K562 (cell line): ENCODE measurements around the gene TFAP2A. TPM values are rescaled to one million over a fixed set of nuclear protein-coding genes. Genes with fewer than 3 reads are reported as not detected.
A peak's percentile ranks its signal among the peaks of the same experiment; 100 is the strongest.

Source experiments
- ATAC-seq: fragments of 200-7000 bp; cut with Tn5 transposase; 3 replicates; pipeline ENCODE4 v1.9.1; 2020; ENCODE audit warnings: moderate library complexity
- BruUV-seq: library from RNA; stranded (reverse); fragments of 400-500 nt; replicated peaks from 2 replicates; lab custom pipeline; 2021; lab: Mats Ljungman, UMichigan
- CTCF ChIA-PET: fragments of 300-600 bp; formaldehyde crosslinking; extraction: SDS; loops from one replicate; lab custom pipeline; 2021; ENCODE audit warnings: low intra/inter-chr PET ratio; lab: Yijun Ruan, JAX
- POLR2A ChIA-PET: fragments of 300-600, 350-650 bp; sonication (Branson Sonifier 250); formaldehyde crosslinking; extraction: SDS; loops from one replicate; lab custom pipeline; 2021; ENCODE audit warnings: antibody characterized with exemption, inconsistent platforms; lab: Yijun Ruan, JAX
- DNase-seq, 4 experiments: peaks; one replicate each; pipeline versions ENCODE4 v3.0.0 to v3.0.0-alpha.2; 2011 to 2018; ENCODE audit warnings: low spot score in 3 of 4, mixed read lengths in 3 of 4; ENCODE audit errors: extremely low read depth in 1 of 4
- FAIRE-seq: peaks from 2 replicates; lab custom pipeline; 2011; peaks lifted over from hg19 to GRCh38; lab: Jason Lieb, UNC
- H2AFZ ChIP-seq: 2 replicates; pipeline ENCODE4 v1.6.0; 2011; ENCODE audit warnings: low read depth, low read length, control low read depth, inconsistent platforms
- H3K27ac ChIP-seq: fragments of 200-600 bp; 3 replicates; pipeline ENCODE4 v1.8.0; 2011; ENCODE audit warnings: low read depth, mild to moderate bottlenecking, control low read depth, inconsistent platforms, low read length, moderate library complexity, mixed read lengths; ENCODE audit errors: extremely low read depth
- H3K27me3 ChIP-seq, 2 experiments: fragments of 300-600 bp in 1 of 2; 2 replicates in 1 of 2; 3 replicates in 1 of 2; pipeline versions ENCODE4 v1.6.0 to v1.8.0; 2011; ENCODE audit warnings: inconsistent platforms in 2 of 2, low read length in 2 of 2, mild to moderate bottlenecking in 1 of 2, mixed read lengths in 1 of 2, moderate library complexity in 1 of 2; ENCODE audit not compliant: control insufficient read depth in 2 of 2, insufficient read depth in 2 of 2
- H3K36me3 ChIP-seq: fragments of 300-600 bp; 3 replicates; pipeline ENCODE4 v1.8.0; 2011; ENCODE audit warnings: mild to moderate bottlenecking, low read length, inconsistent platforms; ENCODE audit not compliant: control insufficient read depth, insufficient read depth
- H3K4me1 ChIP-seq, 2 experiments: fragments of 200-600 bp in 1 of 2; replicated peaks in 1 of 2; 2 replicates in 1 of 2; 3 replicates in 1 of 2; pipeline versions ENCODE4 v1.5.1 to v1.8.0; 2011; ENCODE audit warnings: inconsistent platforms in 2 of 2, low read length in 2 of 2, mild to moderate bottlenecking in 1 of 2, mixed read lengths in 1 of 2, moderate library complexity in 1 of 2; ENCODE audit not compliant: control insufficient read depth in 2 of 2, insufficient read depth in 2 of 2
- H3K4me2 ChIP-seq: 2 replicates; pipeline ENCODE4 v1.6.1; 2011; ENCODE audit warnings: low read length, control low read depth, inconsistent platforms, mixed read lengths; ENCODE audit not compliant: insufficient read depth
- H3K4me3 ChIP-seq: fragments of 200-600 bp; sonication (generic), shearing (Covaris generic); 2 replicates; pipeline ENCODE4 v1.5.1; 2016; ENCODE audit warnings: control low read depth, inconsistent platforms
- H3K79me2 ChIP-seq: fragments of 200-600 bp; 3 replicates; pipeline ENCODE4 v1.8.0; 2011; ENCODE audit warnings: low read length, inconsistent platforms; ENCODE audit not compliant: control insufficient read depth, insufficient read depth
- H3K9ac ChIP-seq, 2 experiments: 2 replicates each; pipeline versions ENCODE4 v1.6.0 to v1.6.1; 2011; ENCODE audit warnings: low read depth in 2 of 2, low read length in 2 of 2, control low read depth in 1 of 2, inconsistent platforms in 1 of 2, mild to moderate bottlenecking in 1 of 2, mixed read lengths in 1 of 2; ENCODE audit not compliant: insufficient read depth in 1 of 2
- H3K9me1 ChIP-seq: one replicate; pipeline ENCODE4 v1.6.0; 2011; ENCODE audit warnings: inconsistent platforms, mild to moderate bottlenecking, low read length, moderate library complexity; ENCODE audit not compliant: control insufficient read depth, insufficient read depth
- H3K9me3 ChIP-seq: replicated peaks from 2 replicates; pipeline ENCODE4 v1.5.1; 2011; ENCODE audit warnings: low read depth, low read length, inconsistent platforms; ENCODE audit not compliant: control insufficient read depth, insufficient read depth
- H4K20me1 ChIP-seq: replicated peaks from 2 replicates; pipeline ENCODE4 v1.6.1; 2011; ENCODE audit warnings: low read length, inconsistent platforms, mixed read lengths; ENCODE audit not compliant: control insufficient read depth, insufficient read depth
- CBX2 ChIP-seq: fragments of 200-600 bp; sonication (generic); IDR thresholded peaks from one replicate; pipeline ENCODE4 v1.6.1; 2012; ENCODE audit warnings: mild to moderate bottlenecking, low read length, inconsistent platforms; ENCODE audit not compliant: insufficient read depth, poor library complexity, severe bottlenecking
- CREM ChIP-seq: IDR thresholded peaks from 2 replicates; pipeline ENCODE4 v1.6.1; 2014; ENCODE audit warnings: antibody characterized with exemption, low read depth
- E2F6 ChIP-seq, 2 experiments: IDR thresholded peaks; 2 replicates each; pipeline ENCODE4 v1.6.1; 2011; ENCODE audit warnings: borderline replicate concordance in 1 of 2, control low read depth in 1 of 2, low read depth in 1 of 2, low read length in 1 of 2, mild to moderate bottlenecking in 1 of 2, mixed read lengths in 1 of 2, moderate library complexity in 1 of 2; ENCODE audit not compliant: insufficient read depth in 1 of 2, insufficient read length in 1 of 2, poor library complexity in 1 of 2, severe bottlenecking in 1 of 2; ENCODE audit errors: extremely low read depth in 1 of 2
- E4F1 ChIP-seq: fragments of 250-450 bp; sonication (Bioruptor Pico); IDR thresholded peaks from 2 replicates; pipeline ENCODE4 v1.5.0; 2021; ENCODE audit warnings: mild to moderate bottlenecking, borderline replicate concordance
- EHMT2 ChIP-seq: fragments of 450-650 bp; IDR thresholded peaks from 2 replicates; pipeline ENCODE4 v1.6.1; 2018; ENCODE audit warnings: antibody characterized with exemption
- HDAC1 ChIP-seq, 2 experiments: fragments of 450-650 bp; IDR thresholded peaks; 2 replicates each; pipeline ENCODE4 v1.6.1; 2016 to 2017; ENCODE audit warnings: inconsistent platforms in 1 of 2, mild to moderate bottlenecking in 1 of 2, moderate library complexity in 1 of 2
- MLX ChIP-seq, 2 experiments: fragments of 450-650 bp in 1 of 2; sonication (generic) in 1 of 2; formaldehyde crosslinking; conservative IDR thresholded peaks; 2 replicates each; pipeline versions ENCODE4 v1.4.0 to v1.8.1; 2020 to 2022; ENCODE audit warnings: mild to moderate bottlenecking in 1 of 2, missing genetic modification reagents in 1 of 2
- NELFE ChIP-seq: IDR thresholded peaks from 2 replicates; pipeline ENCODE4 v1.6.1; 2011; ENCODE audit warnings: mild to moderate bottlenecking; ENCODE audit not compliant: insufficient read depth, insufficient read length
- NFATC3 ChIP-seq: fragments of 450-650 bp; IDR thresholded peaks from 2 replicates; pipeline ENCODE4 v1.6.1; 2017; ENCODE audit warnings: mild to moderate bottlenecking
- PCBP1 ChIP-seq: fragments of 200-400 bp; formaldehyde crosslinking; IDR thresholded peaks from 2 replicates; pipeline ENCODE4 v1.6.1; 2018; ENCODE audit warnings: mild to moderate bottlenecking, low read depth, low read length; ENCODE audit not compliant: poor library complexity, severe bottlenecking
- SAFB2 ChIP-seq: fragments of 200-400 bp; formaldehyde crosslinking; IDR thresholded peaks from 2 replicates; pipeline ENCODE4 v1.6.1; 2018; ENCODE audit warnings: borderline replicate concordance, low read length, low read depth, moderate library complexity; ENCODE audit not compliant: severe bottlenecking
- SMAD2 ChIP-seq: fragments of 150-350 bp; IDR thresholded peaks from 2 replicates; pipeline ENCODE4 v1.6.1; 2014; ENCODE audit warnings: low read depth, mild to moderate bottlenecking, low read length
- TAF1 ChIP-seq: IDR thresholded peaks from 2 replicates; pipeline ENCODE4 v1.6.1; 2011; ENCODE audit warnings: mild to moderate bottlenecking, low read length, moderate library complexity; ENCODE audit not compliant: insufficient read depth, control insufficient read depth, severe bottlenecking; ENCODE audit errors: extremely low read depth
- TOE1 ChIP-seq, 2 experiments: fragments of 450-650 bp in 1 of 2; sonication (generic) in 1 of 2; formaldehyde crosslinking in 1 of 2; IDR thresholded peaks; 2 replicates each; pipeline versions ENCODE4 v1.7.1 to v1.8.0; 2016 to 2022; ENCODE audit warnings: borderline replicate concordance in 2 of 2, mild to moderate bottlenecking in 2 of 2, antibody characterized with exemption in 1 of 2, inconsistent platforms in 1 of 2, low read depth in 1 of 2, missing genetic modification reagents in 1 of 2, moderate library complexity in 1 of 2
- ZFX ChIP-seq: sonication (generic); formaldehyde crosslinking; IDR thresholded peaks from 2 replicates; pipeline ENCODE4 v1.8.0; 2022; ENCODE audit warnings: mild to moderate bottlenecking, missing genetic modification reagents, moderate library complexity
- ZNF174 ChIP-seq: fragments of 250-450 bp; sonication (Bioruptor Pico); IDR thresholded peaks from 2 replicates; pipeline ENCODE4 v1.4.0; 2020; ENCODE audit warnings: mild to moderate bottlenecking
- WGBS: fragments of 100-300 bp; shearing (Covaris generic); methylation state at CpG from one replicate; pipeline ENCODE4 v1.1.6; 2016; ENCODE audit warnings: low coverage, mixed read lengths; ENCODE audit not compliant: insufficient coverage; ENCODE audit errors: missing lambda C conversion rate; 5-methylcytosine and 5-hydroxymethylcytosine counted together
- in situ Hi-C: fragments of 300-500 bp; cut with MboI; formaldehyde crosslinking; loops from 4 replicates; pipeline ENCODE4 v1.15.0; 2018; ENCODE audit warnings: inconsistent platforms, mixed read lengths
- intact Hi-C: fragments of 100-400 bp; cut with micrococcal nuclease; formaldehyde crosslinking; loops from 2 replicates; pipeline ENCODE4 v1.14.2; 2022
- polyA plus RNA-seq, 8 experiments: library from polyadenylated mRNA; depleted of rRNA in 4 of 8; stranded (reverse) in 5 of 8; unstranded in 3 of 8; fragments of >200 nt; fragmentation: Nextera tagmentation in 2 of 8; fragmentation: Illumina TruSeq in 1 of 8; extraction: Ambion mirVana in 2 of 8; extraction: Trizol in 1 of 8; gene quantifications; 2 replicates each; pipeline versions ENCODE4 v1.2.1 to v1.2.3, GENCODE V29; 2011 to 2014; ENCODE audit warnings: inconsistent platforms in 1 of 8, missing spikeins in 1 of 8
- total RNA-seq, 7 experiments: library from RNA; depleted of rRNA in 6 of 7; stranded (reverse); fragments of >200 nt in 6 of 7; fragmentation: Illumina TruSeq in 2 of 7; extraction: Trizol in 2 of 7; gene quantifications; 2 replicates each; pipeline versions ENCODE4 v1.2.1 to v1.2.3, GENCODE V29; 2011 to 2021; ENCODE audit warnings: low replicate concordance in 1 of 7

The TFAP2A gene
- total and polyA plus RNA-seq, 9 of the 15 experiments (the other 6 are each of a cell fraction or from before 2014, with no cell fraction given) = 0.14 to 0.53 (median 0.19) TPM; not detected in 1

- DNase-seq = no peak
- H3K4me3 ChIP-seq = no peak overlapping the region
- no peak overlapping the region for H3K9ac ChIP-seq
- TF ChIP-seq CREM (no peak), E4F1 (no peak), NELFE (no peak), E2F6 (IDR thresholded peaks at IDR 0.05; ENCODE audit: borderline replicate concordance in 1 of 2, extremely low read depth in 1 of 2, insufficient read depth in 1 of 2, insufficient read length in 1 of 2, low read depth in 1 of 2, low read length in 1 of 2, poor library complexity in 1 of 2, severe bottlenecking in 1 of 2) (no peak), HDAC1 (IDR thresholded peaks at IDR 0.05) (no peak), MLX (CRISPR knock-in tag; conservative IDR thresholded peaks at IDR 0.05) (no peak), ZFX (CRISPR knock-in tag) (no peak), TAF1 (no peak), EHMT2 (no peak), SMAD2 (no peak), ZNF174 (CRISPR knock-in tag) (no peak), SAFB2 (no peak), CBX2 (no peak), PCBP1 (no peak), TOE1 (IDR thresholded peaks at IDR 0.05; ENCODE audit: borderline replicate concordance) (no peak), TOE1 (CRISPR knock-in tag; IDR thresholded peaks at IDR 0.05; ENCODE audit: borderline replicate concordance, low read depth) (no peak), NFATC3 (no peak)
- no peaks in the 10 kb centered on the region for H3K27me3 ChIP-seq
- in situ Hi-C loops (no loop called here), intact Hi-C loops (no loop called here)
- H3K4me1 ChIP-seq = peaks cover 0 to 8% of the 10 kb centered on the region in 2 experiments; a peak in 4 of 5 replicates
- BruUV-seq = no TSS peak
- H3K9me1 ChIP-seq = no peaks in the 10 kb centered on the region
- POLR2A ChIA-PET = no interaction called here
- H3K79me2 ChIP-seq = no peaks in the 10 kb centered on the region
- CTCF ChIA-PET = no interaction called here
- H3K4me2 ChIP-seq = no peak overlapping the region
- H4K20me1 ChIP-seq = no peaks in the 10 kb centered on the region
- no peak for ATAC-seq
- H2AFZ ChIP-seq = peak overlapping the region; percentile 85; the same call in 1 of the 2 replicates
- H3K27ac ChIP-seq = no peak overlapping the region
- H3K36me3 ChIP-seq = no peaks in the 10 kb centered on the region; the same call in 2 of the 3 replicates
- 75% methylated on average over 8 of the region's 8 CpGs for WGBS
- 0 out of 2 replicates have a peak, but pooled peaks cover under 1% of the 10 kb centered on the region for H3K9me3 ChIP-seq
- FAIRE-seq = no peak
These were observed 19.6 kb downstream of the TFAP2A start for GRCh38 chr6:10395171-10395703.
